ENCODE measurements around the gene MAGEB4. TPM values are rescaled to one million over a fixed set of nuclear protein-coding genes. Genes with fewer than 3 reads are reported as not detected.

The MAGEB4 gene
- total and polyA plus RNA-seq, 2 of the 4 experiments (the other 2 are of a cell fraction), result not detected

GRCh38 chrX:30259927-30260326 is 18.1 kb downstream of the MAGEB4 start:
- H3K4me2 ChIP-seq (ENCODE audit: low read depth, low read length), result no peak overlapping the region
- intact Hi-C loops (cut with micrococcal nuclease), result no loop called here
- no peaks in the 10 kb centered on the region for H3K9me3 ChIP-seq (ENCODE audit: control insufficient read depth, insufficient read depth, low read length)
- H4K8ac ChIP-seq (ENCODE audit: low read depth in 2 of 2, low read length in 2 of 2), result no peak overlapping the region
- no peaks in the 10 kb centered on the region for H3K36me3 ChIP-seq (ENCODE audit: control insufficient read depth, insufficient read depth, low read length)
- H3K9me1 ChIP-seq (ENCODE audit: insufficient read depth, low read length), result no peaks in the 10 kb centered on the region
- no peak overlapping the region for H3K9ac ChIP-seq (ENCODE audit: low read depth, low read length)
- ChIA-PET POLR2A (ENCODE audit: unreplicated experiment) (no interaction called here), CTCF (no interaction called here)
- H2BK5ac ChIP-seq (ENCODE audit: low read depth, low read length, poor library complexity, severe bottlenecking), result no peak overlapping the region
- no TSS peak for BruUV-seq (replicated peaks)
- H2AFZ ChIP-seq (replicated peaks; ENCODE audit: low read length, poor library complexity), result no peak overlapping the region
- no peak for ATAC-seq (ENCODE audit: low read depth)
- no peak overlapping the region for H2BK120ac ChIP-seq (ENCODE audit: low read depth, low read length)
- in situ Hi-C loops (cut with MboI; ENCODE audit: low sequenced_read_pairs), result no loop called here
- H3K23ac ChIP-seq (ENCODE audit: low read depth, low read length), result no peak overlapping the region
- no peak overlapping the region; the same call in 1 of the 2 replicates for H3K14ac ChIP-seq (replicated peaks; ENCODE audit: low read depth, low read length)
- H3K4me3 ChIP-seq (ENCODE audit: insufficient read depth, low read depth, low read length), result no peak overlapping the region
- H3K79me1 ChIP-seq (ENCODE audit: low read depth in 1 of 2, low read length in 2 of 2), result no peaks in the 10 kb centered on the region
- H4K5ac ChIP-seq (ENCODE audit: low read depth, low read length), result no peak overlapping the region
- H3K27me3 ChIP-seq (ENCODE audit: control insufficient read depth, insufficient read depth, low read length), result peaks cover 5% of the 10 kb centered on the region
- no peak for DNase-seq
- no peak overlapping the region for H4K91ac ChIP-seq (ENCODE audit: insufficient read depth, low read depth, low read length)
- no peak for TF ChIP-seq CTCF (conservative IDR thresholded peaks at IDR 0.05; ENCODE audit: low read depth, low read length)
- no peak for TF ChIP-seq CHD1 (IDR thresholded peaks at IDR 0.05; ENCODE audit: low read depth, low read length)
- TF ChIP-seq CEBPB (IDR thresholded peaks at IDR 0.05; ENCODE audit: low read depth, low read length), result no peak
- no peak for TF ChIP-seq NFE2L2 (IDR thresholded peaks at IDR 0.05; ENCODE audit: low read depth, low read length)
- no peak for TF ChIP-seq MAZ (IDR thresholded peaks at IDR 0.05; ENCODE audit: borderline replicate concordance, low read depth, low read length)
- no peak for TF ChIP-seq RFX5 (IDR thresholded peaks at IDR 0.05; ENCODE audit: low read depth, low read length)
- no peak for TF ChIP-seq BHLHE40 (IDR thresholded peaks at IDR 0.05; ENCODE audit: low read depth, low read length)
- H3K18ac ChIP-seq (ENCODE audit: low read depth, low read length), result no peak overlapping the region
- no CpG with 5 or more reads among the region's 2 CpGs for whole genome bisulfite sequencing, 2 experiments (ENCODE audit: extremely low coverage in 2 of 2, insufficient read length in 1 of 2)
- H2AK5ac ChIP-seq (ENCODE audit: low read depth, low read length), result no peak overlapping the region
- H2BK20ac ChIP-seq (ENCODE audit: low read depth, low read length), result no peak overlapping the region
- no peaks in the 10 kb centered on the region for H3K4me1 ChIP-seq (ENCODE audit: control insufficient read depth, insufficient read depth, low read length)
- no peak overlapping the region for H3K27ac ChIP-seq (ENCODE audit: insufficient read depth, low read length)
- no peak overlapping the region for H2BK15ac ChIP-seq (ENCODE audit: low read depth, low read length)
- H2AK9ac ChIP-seq (replicated peaks; ENCODE audit: low read depth, low read length, poor library complexity), result no peak overlapping the region
- H3K4ac ChIP-seq (ENCODE audit: low read depth, low read length), result no peak overlapping the region
- dilution Hi-C loops (cut with HindIII; ENCODE audit: low sequenced_read_pairs, unreplicated experiment), result no loop called here
- H3K56ac ChIP-seq (ENCODE audit: extremely low read depth, insufficient read depth, low read length), result no peak overlapping the region
- H4K20me1 ChIP-seq (ENCODE audit: insufficient read depth, low read length), result no peaks in the 10 kb centered on the region

Measured in IMR-90 (cell line).